Spinal cord (tissue), 10 donors: ENCODE results near the gene STRADB. TPM values are rescaled to one million over a fixed set of nuclear protein-coding genes. Genes with fewer than 3 reads are reported as not detected.

Experiments
- DNase-seq, 6 donors: peaks; one replicate each; pipeline versions ENCODE4 v3.0.0 to v3.0.0-alpha.2; 2013 to 2015; ENCODE audit warnings: low spot score in 6 of 6, low read depth in 4 of 6
- H3K27ac ChIP-seq: one replicate; pipeline ENCODE4 v1.5.1; 2013; ENCODE audit warnings: low read depth, low read length, control low read depth
- H3K27me3 ChIP-seq: one replicate; pipeline ENCODE4 v1.6.1; 2013; ENCODE audit warnings: low read length; ENCODE audit not compliant: control insufficient read depth, insufficient read depth
- H3K36me3 ChIP-seq: one replicate; pipeline ENCODE4 v1.6.1; 2013; ENCODE audit warnings: low read length; ENCODE audit not compliant: control insufficient read depth, insufficient read depth
- H3K4me1 ChIP-seq: one replicate; pipeline ENCODE4 v1.6.1; 2013; ENCODE audit warnings: low read length; ENCODE audit not compliant: control insufficient read depth, insufficient read depth
- H3K4me3 ChIP-seq: one replicate; pipeline ENCODE4 v1.5.1; 2013; ENCODE audit warnings: low read depth, low read length, control low read depth
- H3K9me3 ChIP-seq: one replicate; pipeline ENCODE4 v1.6.1; 2013; ENCODE audit warnings: low read length; ENCODE audit not compliant: control insufficient read depth, insufficient read depth
- WGBS: methylation state at CpG from one replicate; pipeline ENCODE4 v1.1.5; 2013; ENCODE audit warnings: missing lambda C conversion rate; ENCODE audit not compliant: insufficient coverage; 5-methylcytosine and 5-hydroxymethylcytosine counted together
- polyA plus RNA-seq, 2 donors: library from polyadenylated mRNA; unstranded; fragments of 120-200 nt; gene quantifications; one replicate each; pipeline ENCODE4 v1.2.1, GENCODE V29; 2013; ENCODE audit not compliant: insufficient read length in 2 of 2
- total RNA-seq, 2 donors: library from RNA; depleted of rRNA in 1 of 2; stranded (reverse); fragments of 120-200 nt in 1 of 2; fragments of >200 nt in 1 of 2; gene quantifications; one replicate each; pipeline versions ENCODE4 v1.2.3 to v1.2.4, GENCODE V29; 2013 to 2014
- donor health status: healthy.

STRADB gene
- total and polyA plus RNA-seq, 4 donors, result 48.3 to 108 (median 78.0) TPM

DNA sequence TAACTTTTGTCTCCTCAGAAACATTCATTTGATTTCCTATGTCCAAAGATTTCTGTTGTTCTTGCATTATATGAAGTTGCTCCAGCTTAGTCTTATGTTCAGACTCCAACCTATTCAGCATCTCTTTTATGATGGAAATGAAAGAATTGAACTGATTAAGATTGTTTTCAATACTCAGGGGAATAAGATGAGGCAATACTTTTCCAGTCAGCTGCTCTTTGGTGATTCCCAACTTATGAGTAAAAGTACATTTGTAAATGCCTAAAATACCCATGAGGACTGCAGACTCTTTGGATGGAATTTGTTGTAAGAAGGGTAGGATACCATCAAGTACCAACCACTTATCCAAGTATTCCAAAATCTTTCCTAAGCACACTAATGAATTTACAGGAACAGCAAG lies 40.1 kb upstream of the STRADB start:
- Histone ChIP-seq H3K4me1 (no peaks in the 10 kb centered on the region), H3K27ac (no peak overlapping the region)

DNA sequence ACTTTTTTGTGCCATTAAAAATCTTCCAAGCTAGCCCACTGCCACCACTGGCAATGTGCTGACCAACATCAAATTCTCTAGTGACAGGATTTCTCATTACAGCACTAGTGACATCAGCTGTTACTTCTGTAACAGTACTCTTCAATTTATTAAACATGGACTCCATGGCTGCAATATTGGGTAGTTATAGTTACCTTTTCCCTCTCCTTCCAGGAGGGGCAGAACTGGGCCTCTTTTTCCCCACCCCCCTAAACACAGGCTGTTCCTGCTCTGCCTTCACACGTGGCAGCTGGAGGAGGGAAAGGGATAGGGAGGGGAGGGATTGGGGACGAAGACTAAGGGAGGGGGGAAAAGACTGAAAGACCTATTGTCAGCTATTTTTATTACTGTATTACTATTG lies 38.4 kb upstream of the STRADB start:
- Histone ChIP-seq H3K27ac (no peak overlapping the region), H3K36me3 (no peaks in the 10 kb centered on the region), H3K27me3 (no peaks in the 10 kb centered on the region), H3K4me3 (no peak overlapping the region), H3K4me1 (no peaks in the 10 kb centered on the region), H3K9me3 (no peaks in the 10 kb centered on the region)
- WGBS, result no CpG with 5 or more reads among the region's 2 CpGs
- DNase-seq, result no peak

More for the DNA sequence above, 40.1 kb upstream of the STRADB start:
- Histone ChIP-seq H3K9me3 (no peaks in the 10 kb centered on the region), H3K36me3 (no peaks in the 10 kb centered on the region), H3K4me3 (no peak overlapping the region), H3K27me3 (no peaks in the 10 kb centered on the region)
- no peak for DNase-seq

DNA sequence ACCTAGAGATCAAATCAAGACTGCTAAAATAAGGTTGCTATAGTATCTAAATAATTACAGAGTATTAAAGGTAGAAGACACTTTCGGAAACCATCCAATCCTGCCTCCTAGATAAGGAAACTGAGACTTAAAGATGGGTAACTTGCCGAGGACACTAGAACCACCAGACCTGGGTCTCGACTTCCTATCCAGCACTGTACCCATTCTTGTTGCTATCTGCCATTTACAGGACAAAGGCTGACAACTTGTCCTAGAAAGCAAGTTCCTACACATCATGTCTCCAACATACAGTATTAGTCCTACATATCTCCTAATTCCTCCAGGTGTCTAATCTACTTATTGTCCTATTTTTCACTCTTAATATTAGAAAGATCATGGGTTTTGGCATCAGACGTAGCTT lies 38.0 kb upstream of the STRADB start:
- no peak for DNase-seq
- no peaks in the 10 kb centered on the region for H3K27me3 ChIP-seq
- no peaks in the 10 kb centered on the region for H3K9me3 ChIP-seq
- WGBS, result 90% methylated on average over 2 of the region's 4 CpGs
- no peak overlapping the region for H3K27ac ChIP-seq
- H3K4me3 ChIP-seq, result no peak overlapping the region
- no peaks in the 10 kb centered on the region for H3K36me3 ChIP-seq
- no peaks in the 10 kb centered on the region for H3K4me1 ChIP-seq

DNA sequence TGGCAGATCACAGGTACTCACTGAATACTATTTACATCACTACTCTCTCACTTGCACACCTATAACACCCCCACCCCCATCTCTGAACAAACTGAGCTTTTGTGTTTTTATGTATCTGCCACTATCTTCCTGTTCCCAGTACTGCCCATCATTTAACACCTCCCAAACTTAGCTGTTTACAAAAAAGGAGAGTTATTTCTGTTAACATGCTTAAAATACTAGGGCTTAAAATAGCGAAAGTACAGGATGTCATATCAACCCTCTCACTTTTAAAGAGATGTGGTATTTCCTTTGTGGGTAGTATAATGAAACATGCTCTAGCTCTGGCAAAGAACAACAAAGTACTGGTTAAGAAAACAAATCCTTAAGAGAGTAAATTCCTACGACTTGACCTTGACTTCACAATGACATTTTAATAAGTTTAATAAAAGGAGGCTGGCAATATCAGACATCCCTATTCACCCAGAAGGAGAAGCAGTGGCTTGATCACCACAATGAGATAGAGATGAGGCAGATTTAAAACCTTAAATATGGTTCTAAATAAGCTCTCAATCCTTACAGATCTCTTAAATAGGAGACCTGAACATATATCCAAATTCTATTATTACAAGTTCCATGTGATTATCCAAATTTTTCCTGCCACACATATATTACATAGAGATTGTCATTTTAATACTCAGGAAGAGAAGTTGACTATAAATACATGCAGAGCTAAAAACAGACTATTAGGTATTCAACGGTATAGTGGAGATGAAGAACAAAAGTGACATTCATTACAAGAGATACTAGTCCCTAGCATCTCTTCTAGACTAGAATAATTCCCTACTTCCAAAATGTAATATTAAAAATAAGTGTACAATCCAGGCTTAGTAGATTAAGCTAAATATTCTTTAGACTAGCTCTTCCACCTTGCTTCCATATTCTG lies 37.2 kb upstream of the STRADB start:
- no peak overlapping the region for H3K27ac ChIP-seq
- no peaks in the 10 kb centered on the region for H3K9me3 ChIP-seq
- DNase-seq, result no peak
- H3K4me1 ChIP-seq, result no peaks in the 10 kb centered on the region
- H3K27me3 ChIP-seq, result no peaks in the 10 kb centered on the region
- no CpG with 5 or more reads among the region's 3 CpGs for WGBS
- H3K4me3 ChIP-seq, result no peak overlapping the region
- no peaks in the 10 kb centered on the region for H3K36me3 ChIP-seq

DNA sequence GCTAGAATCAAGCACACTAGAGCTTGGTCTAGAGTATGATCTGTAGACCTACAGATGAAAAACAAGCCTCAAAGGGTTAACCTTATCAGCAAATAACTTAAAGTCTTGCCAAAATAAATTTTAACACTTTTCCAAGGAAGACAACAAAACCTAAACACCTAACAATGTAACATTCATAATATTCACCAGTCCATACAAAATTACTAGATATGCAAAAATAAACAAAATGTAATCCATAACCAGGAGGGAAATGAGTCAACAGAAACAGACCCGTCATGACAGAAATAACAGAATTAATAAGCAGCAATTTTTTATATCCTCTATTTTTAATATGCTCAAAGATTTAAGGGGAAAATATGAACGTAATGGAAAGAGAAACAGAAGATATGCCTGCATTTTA lies 36.4 kb upstream of the STRADB start:
- DNase-seq, result no peak
- no peaks in the 10 kb centered on the region for H3K27me3 ChIP-seq
- no peaks in the 10 kb centered on the region for H3K9me3 ChIP-seq
- H3K4me3 ChIP-seq, result no peak overlapping the region
- H3K36me3 ChIP-seq, result no peaks in the 10 kb centered on the region
- no peaks in the 10 kb centered on the region for H3K4me1 ChIP-seq
- no peak overlapping the region for H3K27ac ChIP-seq
- WGBS, result no CpG with 5 or more reads among the region's 2 CpGs

DNA sequence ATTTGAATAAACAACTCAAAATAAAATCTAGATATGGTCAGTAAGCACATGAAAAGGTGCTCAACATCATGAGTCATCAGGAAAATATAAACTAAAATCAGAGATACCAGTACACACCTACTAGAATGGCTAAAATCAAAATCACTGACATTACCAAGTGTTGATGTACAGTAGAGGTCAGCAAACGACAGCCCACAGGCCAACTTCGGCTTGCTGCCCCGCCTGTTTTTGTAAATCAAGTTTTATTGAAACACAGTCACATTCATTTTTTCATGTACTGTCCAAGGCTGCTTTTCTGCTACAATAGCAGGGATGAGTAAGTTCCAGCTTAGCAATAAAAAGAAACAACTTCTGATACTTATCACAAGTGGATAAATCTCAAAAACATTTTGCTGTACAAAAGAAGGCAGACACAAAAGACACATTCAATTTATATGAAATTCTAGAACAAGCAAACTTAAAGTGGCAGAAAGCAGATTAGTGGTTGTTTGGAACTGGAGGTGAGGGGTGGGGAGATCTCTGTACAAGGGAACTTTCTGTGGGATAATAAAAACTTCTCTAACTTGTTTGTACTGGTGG lies 32.4 kb upstream of the STRADB start:
- no peak overlapping the region for H3K4me3 ChIP-seq
- no peak for DNase-seq
- 100% methylated on average over 2 of the region's 3 CpGs for WGBS

DNA sequence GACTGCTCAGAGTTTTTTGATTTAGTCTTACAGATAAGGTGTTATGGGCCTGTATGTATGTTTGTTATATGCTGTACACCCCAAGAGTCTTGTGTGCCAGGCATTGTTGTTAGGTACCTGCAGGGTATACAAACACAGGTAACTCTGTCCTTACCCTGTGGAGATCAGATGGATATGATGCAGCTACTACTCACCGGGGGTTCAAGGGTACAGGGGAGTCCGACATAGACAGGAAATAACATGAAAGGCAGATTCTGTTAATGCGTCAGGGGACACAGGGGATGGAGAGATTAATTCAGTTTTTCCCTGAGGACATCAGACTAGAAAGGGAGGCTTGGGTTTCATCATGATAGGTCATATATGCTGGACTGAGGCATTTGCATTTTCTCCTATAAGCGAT lies 31.6 kb upstream of the STRADB start:
- H3K9me3 ChIP-seq, result no peaks in the 10 kb centered on the region
- no peak overlapping the region for H3K27ac ChIP-seq
- WGBS, result 100% methylated on average over 2 of the region's 4 CpGs
- no peak for DNase-seq
- H3K4me1 ChIP-seq, result no peaks in the 10 kb centered on the region
- no peaks in the 10 kb centered on the region for H3K27me3 ChIP-seq
- no peak overlapping the region for H3K4me3 ChIP-seq
- H3K36me3 ChIP-seq, result no peaks in the 10 kb centered on the region

More for the DNA sequence above, 32.4 kb upstream of the STRADB start:
- no peak overlapping the region for H3K27ac ChIP-seq
- H3K27me3 ChIP-seq, result no peaks in the 10 kb centered on the region
- no peaks in the 10 kb centered on the region for H3K36me3 ChIP-seq
- no peaks in the 10 kb centered on the region for H3K4me1 ChIP-seq
- no peaks in the 10 kb centered on the region for H3K9me3 ChIP-seq

DNA sequence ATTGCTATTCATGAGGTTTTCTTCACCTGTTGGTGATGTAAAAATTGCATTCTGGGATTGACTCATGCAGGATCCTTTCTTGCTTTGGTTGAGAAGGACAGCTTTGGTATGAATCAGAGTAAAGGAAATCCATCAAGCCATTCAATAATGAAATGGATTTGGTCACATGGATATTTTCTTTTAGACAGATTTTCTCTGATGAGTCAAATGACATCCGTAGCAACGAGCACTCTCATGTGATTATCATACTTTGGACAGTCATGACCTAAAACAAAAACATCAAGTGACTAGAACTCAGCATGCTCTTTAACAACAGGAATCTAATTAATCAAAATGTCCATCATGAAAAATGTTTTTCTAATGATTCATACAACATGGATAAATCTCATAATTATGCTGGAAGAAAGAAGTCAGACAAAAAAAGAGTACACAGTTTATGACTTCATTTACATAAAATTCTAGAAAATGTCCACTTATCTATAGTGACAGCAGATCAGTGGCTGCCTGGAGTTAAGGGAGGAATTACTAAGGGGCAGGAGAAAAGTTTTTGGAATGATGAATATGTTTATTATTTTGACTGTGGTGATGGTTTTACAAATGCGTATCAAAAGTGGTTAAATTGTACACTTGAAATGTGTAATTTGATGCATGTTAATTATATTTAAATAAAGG lies 31.0 kb upstream of the STRADB start:
- DNase-seq, result no peak
- Histone ChIP-seq H3K4me3 (no peak overlapping the region), H3K9me3 (no peaks in the 10 kb centered on the region), H3K27me3 (no peaks in the 10 kb centered on the region), H3K36me3 (no peaks in the 10 kb centered on the region), H3K27ac (no peak overlapping the region), H3K4me1 (no peaks in the 10 kb centered on the region)
- no CpG with 5 or more reads among the region's 3 CpGs for WGBS

DNA sequence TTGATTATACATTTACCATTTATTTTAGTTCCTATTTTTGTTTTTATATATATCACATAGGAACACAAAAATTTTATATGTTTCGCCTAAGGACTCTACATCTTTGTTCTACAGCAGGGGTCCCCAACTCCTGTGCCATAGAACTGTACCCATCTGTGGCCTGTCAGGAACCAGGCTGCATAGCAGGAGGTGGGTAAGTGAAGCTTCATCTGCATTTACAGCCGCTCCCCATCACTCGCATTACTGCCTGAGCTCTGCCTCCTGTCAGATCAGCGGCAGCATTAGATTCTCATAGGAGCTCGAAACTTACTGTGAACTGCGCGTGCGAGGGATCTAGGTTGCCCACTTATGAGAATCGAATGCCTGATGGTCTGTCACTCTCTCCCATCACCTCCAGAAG lies 25.6 kb upstream of the STRADB start:
- no peaks in the 10 kb centered on the region for H3K9me3 ChIP-seq
- no peak overlapping the region for H3K27ac ChIP-seq
- H3K4me3 ChIP-seq, result no peak overlapping the region
- H3K36me3 ChIP-seq, result no peaks in the 10 kb centered on the region
- WGBS, result 84% methylated on average over 7 of the region's 9 CpGs
- no peaks in the 10 kb centered on the region for H3K4me1 ChIP-seq
- no peaks in the 10 kb centered on the region for H3K27me3 ChIP-seq
- DNase-seq, result no peak
